Measurements from ENCODE around the gene ADAMTSL1. TPM values are rescaled to one million over a fixed set of nuclear protein-coding genes. Genes with fewer than 3 reads are reported as not detected.

The ADAMTSL1 gene
- polyA plus RNA-seq, 5 donors: 15.6 to 25.0 (median 16.9) TPM

DNA sequence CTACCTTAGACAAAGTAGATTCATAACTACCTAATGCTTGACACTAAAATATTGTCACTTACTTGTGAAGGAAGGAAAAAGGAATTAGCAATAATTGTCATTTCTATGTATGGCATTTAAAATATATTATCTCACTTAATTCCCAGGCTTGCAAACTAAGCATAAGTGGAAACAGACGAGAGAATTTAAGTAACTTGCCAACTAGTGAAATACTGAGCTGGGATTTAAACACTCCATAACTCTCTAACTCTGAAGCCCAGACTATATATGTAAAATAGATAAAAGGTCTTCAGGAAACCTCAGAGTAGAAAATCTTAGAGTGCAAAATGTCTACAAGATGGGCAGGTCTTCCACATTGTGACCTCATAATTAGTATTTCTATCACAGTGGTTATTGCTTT is 301.3 kb downstream of the ADAMTSL1 start:
- DNase-seq: no peak

GRCh38 chr9:18775930-18776329 is 302.0 kb downstream of the ADAMTSL1 start:
- DNase-seq: no peak

- DNase-seq: no peak
Observed at GRCh38 chr9:18776836-18777820, 303.2 kb downstream of the ADAMTSL1 start.

GRCh38 chr9:18778147-18778546 is 304.2 kb downstream of the ADAMTSL1 start:
- DNase-seq: no peak

GRCh38 chr9:18778846-18779245 is 304.9 kb downstream of the ADAMTSL1 start:
- DNase-seq: no peak

- no peak for DNase-seq
Observed at GRCh38 chr9:18783909-18784308, 310.0 kb downstream of the ADAMTSL1 start.

DNA sequence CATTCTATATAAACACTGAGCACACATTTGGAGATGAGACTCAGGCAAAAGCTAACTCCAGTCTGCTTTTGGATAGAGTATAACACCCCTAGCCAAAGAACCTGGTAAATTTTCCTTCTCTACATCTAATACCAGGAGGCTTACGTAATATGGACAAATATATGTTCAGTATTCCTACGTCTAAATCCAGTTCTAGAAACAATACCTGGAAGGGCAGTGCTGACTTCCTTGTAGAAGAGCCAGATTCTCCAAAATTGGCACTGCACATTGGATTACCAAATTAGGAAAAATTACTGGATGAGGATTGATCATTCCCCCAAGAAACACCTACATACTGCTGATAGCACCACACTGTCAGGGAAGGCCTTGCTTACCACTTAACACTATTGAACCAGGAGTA is 311.7 kb downstream of the ADAMTSL1 start:
- no peak for DNase-seq

DNA sequence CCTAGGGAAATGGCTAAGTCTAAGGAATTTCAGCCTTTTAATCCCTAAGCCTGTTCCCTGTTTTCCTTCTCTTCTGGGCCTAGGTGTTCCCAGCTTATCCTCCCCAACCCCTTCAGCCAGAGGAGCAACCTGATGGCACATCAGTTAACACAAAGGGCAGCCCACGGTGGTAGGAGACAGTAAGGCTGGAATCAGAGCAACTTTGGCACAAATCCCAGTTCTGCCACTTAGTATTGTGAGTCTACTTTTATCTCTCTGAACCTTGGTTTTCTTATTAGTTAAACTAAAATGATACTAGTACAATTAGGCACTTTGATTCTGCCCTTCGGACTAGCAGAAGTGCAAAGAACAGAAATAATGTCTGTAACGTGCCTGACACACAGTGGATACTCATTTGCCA is 312.2 kb downstream of the ADAMTSL1 start:
- DNase-seq: no peak

GRCh38 chr9:18786911-18787650 is 313.1 kb downstream of the ADAMTSL1 start:
- DNase-seq: peak; percentile 30 to 40

GRCh38 chr9:18788256-18788655 is 314.3 kb downstream of the ADAMTSL1 start:
- DNase-seq: no peak

DNA sequence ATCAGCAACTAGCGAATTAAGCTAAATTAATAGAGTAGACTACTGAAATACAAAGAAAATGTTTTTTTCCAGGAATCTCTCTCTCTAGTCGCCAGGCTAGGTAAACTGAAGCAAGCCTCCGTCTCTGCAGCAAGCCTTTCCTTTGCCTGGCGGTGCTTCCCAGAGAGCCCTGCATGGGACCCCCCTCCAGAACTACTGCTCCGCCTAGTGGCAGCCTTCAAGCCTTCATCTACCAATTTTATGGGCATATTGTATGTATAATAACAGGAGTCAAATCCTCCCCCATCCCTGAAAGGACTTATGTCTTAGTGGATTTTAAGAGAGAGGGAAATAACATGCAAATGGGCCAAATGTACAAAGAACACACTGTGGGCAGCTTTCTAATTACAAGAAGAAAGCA is 317.1 kb downstream of the ADAMTSL1 start:
- DNase-seq: no peak

- no peak for DNase-seq
Observed at GRCh38 chr9:18793122-18793521, 319.2 kb downstream of the ADAMTSL1 start.

GRCh38 chr9:18795947-18796671 is 322.2 kb downstream of the ADAMTSL1 start:
- DNase-seq: no peak

GRCh38 chr9:18796696-18797270 is 322.8 kb downstream of the ADAMTSL1 start:
- DNase-seq: no peak

GRCh38 chr9:18798106-18798505 is 324.2 kb downstream of the ADAMTSL1 start:
- DNase-seq: no peak

DNA sequence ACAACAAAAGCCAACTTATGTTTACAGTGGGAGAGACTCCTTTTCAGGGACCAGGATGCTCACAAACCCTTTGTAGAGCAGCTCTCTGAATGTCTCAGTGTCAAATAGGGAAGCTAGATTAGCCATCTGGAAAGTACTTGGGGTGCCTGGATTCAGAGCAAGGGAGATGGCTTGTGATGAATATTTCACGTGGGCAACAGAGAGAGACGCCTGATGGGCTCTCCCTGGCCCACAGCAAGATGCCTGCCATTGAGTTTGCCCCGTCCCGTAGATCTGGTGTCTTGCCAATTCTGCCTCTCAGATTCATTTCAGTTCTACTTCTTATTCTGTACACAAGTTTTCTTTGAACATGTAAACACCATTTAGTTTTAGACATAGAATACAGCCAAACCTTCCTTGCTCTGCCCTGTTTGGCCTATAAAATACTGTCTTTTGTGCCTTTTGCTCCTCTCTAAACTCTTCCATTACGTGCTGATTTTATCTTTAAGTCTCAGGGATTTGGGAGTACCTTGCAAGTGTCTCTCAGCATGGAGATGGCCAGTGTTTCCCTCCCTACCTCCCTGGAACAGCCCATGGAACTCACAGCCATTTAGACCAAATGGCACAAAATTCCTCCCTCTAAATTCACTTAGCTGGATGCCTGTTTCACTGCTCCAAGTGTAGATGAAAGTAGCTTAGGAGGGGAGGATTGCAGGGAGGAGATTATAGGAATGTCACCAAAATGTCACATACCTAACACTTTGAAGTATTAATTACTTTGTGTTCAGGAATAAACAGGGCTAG is 324.7 kb downstream of the ADAMTSL1 start:
- DNase-seq: no peak

GRCh38 chr9:18799428-18799827 is 325.5 kb downstream of the ADAMTSL1 start:
- DNase-seq: no peak

DNA sequence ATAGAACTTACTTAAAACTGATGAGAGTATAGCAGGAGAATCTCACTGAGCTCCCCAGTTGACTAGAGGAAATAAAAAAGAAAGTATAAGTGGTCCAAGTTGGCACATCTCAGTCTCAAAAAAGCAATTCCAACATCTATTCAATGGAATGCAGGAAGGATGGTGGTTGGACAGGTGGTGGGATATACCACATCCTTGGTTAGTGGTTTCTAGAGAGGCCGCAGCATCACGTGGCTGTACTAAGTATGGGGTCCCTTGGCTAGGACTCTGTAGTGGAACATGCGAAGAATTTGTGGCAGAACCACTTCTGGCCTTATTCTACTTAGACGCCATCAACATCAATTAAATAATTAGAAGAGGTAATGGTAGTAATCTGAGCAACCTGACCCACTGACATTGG is 326.6 kb downstream of the ADAMTSL1 start:
- DNase-seq: no peak

DNA sequence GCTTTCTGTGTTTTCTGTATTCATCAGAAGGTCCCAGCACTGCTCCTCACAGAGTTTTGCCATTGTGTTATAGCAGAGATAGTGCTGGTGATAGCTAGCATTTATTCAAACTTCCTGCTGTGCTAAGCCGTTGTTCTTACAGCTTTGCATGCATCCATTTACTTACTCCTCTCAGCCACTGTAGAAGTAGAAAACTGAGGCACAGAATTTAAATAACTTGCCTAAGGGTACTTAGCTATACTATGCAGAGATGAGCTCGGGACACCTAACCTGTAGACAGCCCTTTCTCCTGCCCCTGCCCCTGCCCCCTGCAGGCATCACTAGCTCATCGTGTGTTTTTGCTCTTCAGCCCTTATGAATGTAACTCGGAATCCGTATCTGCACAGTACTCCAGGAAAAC is 331.4 kb downstream of the ADAMTSL1 start:
- no peak for DNase-seq

DNA sequence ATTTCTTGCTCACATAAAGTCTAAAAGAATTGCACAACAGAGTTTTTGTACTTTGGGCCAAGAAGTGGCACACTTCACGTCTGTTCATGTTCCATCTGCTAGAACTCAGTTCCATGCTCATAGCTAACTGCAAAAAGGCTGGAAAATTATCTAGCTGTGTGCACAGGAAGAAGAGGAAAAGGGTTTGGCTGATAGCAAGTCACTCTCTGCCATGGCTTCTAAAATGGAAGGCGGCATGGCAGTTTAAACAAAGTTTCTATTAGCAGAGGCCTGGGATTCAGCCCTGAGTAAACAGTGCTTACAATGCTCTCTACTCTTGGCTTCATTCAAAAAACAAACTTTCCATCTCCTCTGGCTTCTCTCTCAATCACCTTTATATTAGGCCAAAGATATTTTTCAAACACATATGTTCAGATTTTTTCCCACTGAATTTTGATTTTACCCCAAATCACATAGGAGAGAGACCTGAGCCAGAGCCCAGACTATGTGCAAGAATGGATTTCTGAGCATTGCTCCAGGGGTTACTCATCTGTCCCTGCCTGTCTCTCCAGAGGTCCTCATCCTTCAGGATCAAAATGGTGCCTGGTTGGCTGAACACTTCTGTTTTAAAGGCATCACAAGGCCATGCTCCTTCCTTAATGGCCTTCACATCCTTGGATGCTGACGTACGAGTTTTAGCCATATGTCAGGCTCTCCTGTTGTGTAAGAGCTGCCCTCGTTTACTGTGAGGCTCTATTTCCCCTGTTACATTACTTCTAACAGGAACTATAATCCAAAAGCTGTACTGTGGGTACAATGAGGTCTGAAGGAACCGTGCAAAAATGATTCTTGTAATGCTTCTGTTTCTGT is 332.5 kb downstream of the ADAMTSL1 start:
- no peak for DNase-seq
